Measurements from ENCODE around the gene GREB1L. TPM values are rescaled to one million over a fixed set of nuclear protein-coding genes. Genes with fewer than 3 reads are reported as not detected.

The GREB1L gene
- total RNA-seq, 1 experiment from 2014 or later, result 75.4 TPM

DNA sequence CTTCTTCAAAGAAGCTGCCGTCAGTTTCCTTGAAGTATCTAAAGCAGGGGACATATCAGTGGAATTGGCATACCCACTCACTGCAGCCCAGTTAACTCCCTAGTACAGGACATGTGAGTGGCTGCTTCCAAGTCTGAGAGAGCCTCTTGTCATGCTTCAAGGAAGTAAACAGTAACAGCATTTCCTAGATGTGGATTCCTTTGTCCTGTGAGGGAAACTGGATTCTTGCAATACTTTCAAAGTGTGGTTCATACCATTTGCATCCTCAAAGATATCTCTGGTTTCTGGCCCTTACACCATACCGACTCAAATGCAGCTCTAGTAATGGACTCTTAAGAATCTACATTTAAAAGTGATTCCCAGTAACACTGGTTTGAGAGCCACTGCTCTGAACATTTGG, 271.3 kb downstream of the GREB1L start:
- Histone ChIP-seq H3K27me3 (replicated peaks; ENCODE audit: control insufficient read depth, insufficient read depth, low read length) (no peaks in the 10 kb centered on the region), H3K9me3 (no peaks in the 10 kb centered on the region), H3K4me1 (no peaks in the 10 kb centered on the region), H3K36me3 (ENCODE audit: control insufficient read depth, insufficient read depth, low read length) (no peaks in the 10 kb centered on the region), H3K4me3 (ENCODE audit: low read depth, low read length) (no peak overlapping the region)
- H3K4me1 Mint-ChIP-seq (ENCODE audit: low read depth, unreplicated experiment), result no peaks in the 10 kb centered on the region
- TF ChIP-seq, protein P1, sequence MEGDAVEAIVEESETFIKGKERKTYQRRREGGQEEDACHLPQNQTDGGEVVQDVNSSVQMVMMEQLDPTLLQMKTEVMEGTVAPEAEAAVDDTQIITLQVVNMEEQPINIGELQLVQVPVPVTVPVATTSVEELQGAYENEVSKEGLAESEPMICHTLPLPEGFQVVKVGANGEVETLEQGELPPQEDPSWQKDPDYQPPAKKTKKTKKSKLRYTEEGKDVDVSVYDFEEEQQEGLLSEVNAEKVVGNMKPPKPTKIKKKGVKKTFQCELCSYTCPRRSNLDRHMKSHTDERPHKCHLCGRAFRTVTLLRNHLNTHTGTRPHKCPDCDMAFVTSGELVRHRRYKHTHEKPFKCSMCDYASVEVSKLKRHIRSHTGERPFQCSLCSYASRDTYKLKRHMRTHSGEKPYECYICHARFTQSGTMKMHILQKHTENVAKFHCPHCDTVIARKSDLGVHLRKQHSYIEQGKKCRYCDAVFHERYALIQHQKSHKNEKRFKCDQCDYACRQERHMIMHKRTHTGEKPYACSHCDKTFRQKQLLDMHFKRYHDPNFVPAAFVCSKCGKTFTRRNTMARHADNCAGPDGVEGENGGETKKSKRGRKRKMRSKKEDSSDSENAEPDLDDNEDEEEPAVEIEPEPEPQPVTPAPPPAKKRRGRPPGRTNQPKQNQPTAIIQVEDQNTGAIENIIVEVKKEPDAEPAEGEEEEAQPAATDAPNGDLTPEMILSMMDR (IDR thresholded peaks at IDR 0.05; ENCODE audit: insufficient read depth in 1 of 2, low read depth in 1 of 2, low read length in 1 of 2, severe bottlenecking in 1 of 2, unreplicated experiment in 1 of 2), result no peak
- no peaks in the 10 kb centered on the region for H3K27me3 Mint-ChIP-seq (ENCODE audit: insufficient read depth, unreplicated experiment)
- BruUV-seq (replicated peaks), result no TSS peak
- H3K4me3 Mint-ChIP-seq (ENCODE audit: unreplicated experiment), result no peak overlapping the region
- no peak overlapping the region for H3K27ac Mint-ChIP-seq (ENCODE audit: unreplicated experiment)
- H3K36me3 Mint-ChIP-seq (ENCODE audit: insufficient read depth, unreplicated experiment), result peaks cover 81% of the 10 kb centered on the region
- intact Hi-C loops (cut with micrococcal nuclease; ENCODE audit: unreplicated experiment), result no loop called here
- DNase-seq, result no peak
- ChIA-PET CTCF (interaction anchor here (1.0 kb wide), 1 partner anchor 88 kb away, joined by 3 read pairs; the partner anchor contains the start of gene ESCO1), POLR2A (no interaction called here)
- no peaks in the 10 kb centered on the region for H3K9me3 Mint-ChIP-seq (ENCODE audit: unreplicated experiment)

DNA sequence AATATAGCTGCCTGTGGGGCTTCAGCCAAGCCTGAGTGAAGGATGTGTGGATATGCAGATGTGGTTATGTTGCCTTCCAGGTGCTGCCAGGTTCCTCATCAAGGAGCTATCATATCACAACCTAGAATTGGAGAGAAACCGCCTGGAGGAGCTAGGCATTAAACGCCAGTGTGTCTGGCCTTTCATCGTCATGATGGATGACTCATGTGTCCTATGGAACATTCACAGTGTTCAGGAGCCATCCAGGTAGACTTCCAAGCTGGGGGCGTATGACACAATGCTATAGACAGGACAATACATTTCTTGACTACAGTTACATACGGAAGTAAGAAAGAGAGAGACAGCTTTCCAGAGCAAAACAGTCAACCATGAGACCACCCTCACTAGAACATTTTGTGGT, 271.7 kb downstream of the GREB1L start:
- Histone ChIP-seq H3K9me3 (no peaks in the 10 kb centered on the region), H3K4me3 (ENCODE audit: low read depth, low read length) (no peak overlapping the region), H3K4me1 (no peaks in the 10 kb centered on the region), H3K27me3 (replicated peaks; ENCODE audit: control insufficient read depth, insufficient read depth, low read length) (no peaks in the 10 kb centered on the region), H3K36me3 (ENCODE audit: control insufficient read depth, insufficient read depth, low read length) (no peaks in the 10 kb centered on the region)
- H3K36me3 Mint-ChIP-seq (ENCODE audit: insufficient read depth, unreplicated experiment), result peaks cover 81% of the 10 kb centered on the region
- no peaks in the 10 kb centered on the region for H3K4me1 Mint-ChIP-seq (ENCODE audit: low read depth, unreplicated experiment)
- no peak overlapping the region for H3K27ac Mint-ChIP-seq (ENCODE audit: unreplicated experiment)
- TF ChIP-seq, protein P1 (IDR thresholded peaks at IDR 0.05; ENCODE audit: insufficient read depth in 1 of 2, low read depth in 1 of 2, low read length in 1 of 2, severe bottlenecking in 1 of 2, unreplicated experiment in 1 of 2), result no peak
- ChIA-PET POLR2A (no interaction called here), CTCF (interaction anchor here (1.0 kb wide), 1 partner anchor 87 kb away, joined by 3 read pairs; the partner anchor contains the start of gene ESCO1)
- intact Hi-C loops (cut with micrococcal nuclease; ENCODE audit: unreplicated experiment), result no loop called here
- no peak overlapping the region for H3K4me3 Mint-ChIP-seq (ENCODE audit: unreplicated experiment)
- BruUV-seq (replicated peaks), result no TSS peak
- DNase-seq, result no peak
- H3K9me3 Mint-ChIP-seq (ENCODE audit: unreplicated experiment), result no peaks in the 10 kb centered on the region
- no peaks in the 10 kb centered on the region for H3K27me3 Mint-ChIP-seq (ENCODE audit: insufficient read depth, unreplicated experiment)

DNA sequence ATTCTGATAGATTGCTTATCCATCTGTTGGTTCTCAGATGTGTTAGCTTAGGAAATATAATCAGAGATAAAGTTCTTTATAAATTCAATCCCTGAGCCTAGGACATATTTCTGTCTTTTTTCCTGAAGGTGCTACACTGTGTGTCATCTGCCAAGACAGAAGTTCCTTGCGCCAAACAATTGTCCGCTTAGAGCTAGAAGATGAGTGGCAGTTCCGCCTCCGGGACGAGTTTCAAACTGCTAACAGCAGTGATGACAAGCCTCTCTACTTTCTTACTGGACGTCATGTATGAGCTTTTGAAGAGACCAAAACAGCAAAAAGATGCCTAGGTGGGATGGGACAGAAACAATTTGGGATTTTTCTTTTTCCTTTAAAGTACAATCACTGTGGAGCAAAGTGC, 280.5 kb downstream of the GREB1L start:
- no peaks in the 10 kb centered on the region for H3K4me1 ChIP-seq
- H3K9me3 ChIP-seq, result no peaks in the 10 kb centered on the region
- no TSS peak for BruUV-seq (replicated peaks)
- TF ChIP-seq, protein P1 (IDR thresholded peaks at IDR 0.05; ENCODE audit: insufficient read depth in 1 of 2, low read depth in 1 of 2, low read length in 1 of 2, severe bottlenecking in 1 of 2, unreplicated experiment in 1 of 2), result no peak
- POLR2A ChIA-PET, result no interaction called here
- H3K27me3 ChIP-seq (replicated peaks; ENCODE audit: control insufficient read depth, insufficient read depth, low read length), result no peaks in the 10 kb centered on the region
- DNase-seq, result no peak
- no peaks in the 10 kb centered on the region for H3K27me3 Mint-ChIP-seq (ENCODE audit: insufficient read depth, unreplicated experiment)
- no peaks in the 10 kb centered on the region for H3K4me1 Mint-ChIP-seq (ENCODE audit: low read depth, unreplicated experiment)
- H3K36me3 ChIP-seq (ENCODE audit: control insufficient read depth, insufficient read depth, low read length), result no peaks in the 10 kb centered on the region; the same call in 1 of the 2 replicates
- CTCF ChIA-PET, result no interaction called here
- no peaks in the 10 kb centered on the region for H3K9me3 Mint-ChIP-seq (ENCODE audit: unreplicated experiment)
- intact Hi-C loops (cut with micrococcal nuclease; ENCODE audit: unreplicated experiment), result no loop called here
- no peak overlapping the region for H3K4me3 Mint-ChIP-seq (ENCODE audit: unreplicated experiment)
- no peak overlapping the region for H3K27ac Mint-ChIP-seq (ENCODE audit: unreplicated experiment)
- no peak overlapping the region for H3K4me3 ChIP-seq (ENCODE audit: low read depth, low read length)
- peaks cover 84% of the 10 kb centered on the region for H3K36me3 Mint-ChIP-seq (ENCODE audit: insufficient read depth, unreplicated experiment)

Data from Caco-2 (cell line).